HCT116 (cell line): ENCODE results near the gene ADA. TPM values are rescaled to one million over a fixed set of nuclear protein-coding genes. Genes with fewer than 3 reads are reported as not detected.
A peak's percentile ranks its signal among the peaks of the same experiment; 100 is the strongest.

Experiments
- ATAC-seq: fragments of 200-7000 bp; cut with Tn5 transposase; 2 replicates; pipeline ENCODE4 v1.9.1; 2020; ENCODE audit warnings: mild to moderate bottlenecking, moderate library complexity
- BruUV-seq: library from RNA; stranded (reverse); fragments of 400-500 nt; replicated peaks from 2 replicates; lab custom pipeline; 2021; lab: Mats Ljungman, UMichigan
- CTCF ChIA-PET: fragments of 300-600 bp; sonication (Branson Sonifier 250); formaldehyde crosslinking; loops from one replicate; lab custom pipeline; 2021; ENCODE audit warnings: antibody characterized with exemption; lab: Charles Lee
- POLR2A ChIA-PET: fragments of 300-600, 350-600 bp; sonication (Branson Sonifier 250); formaldehyde crosslinking; loops from one replicate; lab custom pipeline; 2021; ENCODE audit warnings: antibody characterized with exemption; lab: Charles Lee
- RAD21 ChIA-PET, 2 experiments: fragments of 300-600 bp; sonication (Branson Sonifier 250); formaldehyde crosslinking; loops; one replicate each; lab custom pipeline; 2023; ENCODE audit warnings: low total read pairs in 2 of 2; ENCODE audit not compliant: uncharacterized antibody in 2 of 2, unreplicated experiment in 2 of 2, low non-redundant PET in 1 of 2; lab: Charles Lee
- DNase-seq: peaks from one replicate; pipeline ENCODE4 v3.0.0-alpha.2; 2010; ENCODE audit warnings: low read depth, low spot score
- H2AFZ ChIP-seq: fragments of 200-600 bp; shearing (Covaris generic), sonication (generic); 2 replicates; pipeline ENCODE4 v1.6.1; 2017; ENCODE audit warnings: low read depth, mixed run types, mixed read lengths, antibody characterized with exemption, low read length; ENCODE audit not compliant: poor library complexity, severe bottlenecking
- H3K27ac ChIP-seq: 2 replicates; pipeline ENCODE4 v1.5.1; 2012; ENCODE audit warnings: low read depth, low read length
- H3K27me3 ChIP-seq: fragments of 200-600 bp; sonication (generic); 2 replicates; pipeline ENCODE4 v1.6.1; 2016; ENCODE audit warnings: mixed run types, low read length, mixed read lengths; ENCODE audit not compliant: insufficient read depth
- H3K36me3 ChIP-seq, 2 experiments: fragments of 200-500 bp in 1 of 2; fragments of 200-600 bp in 1 of 2; sonication (Bioruptor generic) in 1 of 2; sonication (generic) in 1 of 2; 2 replicates each; pipeline versions ENCODE4 v1.5.1 to v1.6.1; 2014 to 2016; ENCODE audit warnings: low read length in 2 of 2, inconsistent platforms in 1 of 2, mixed read lengths in 1 of 2, mixed run types in 1 of 2; ENCODE audit not compliant: insufficient read depth in 2 of 2, control insufficient read depth in 1 of 2
- H3K4me1 ChIP-seq, 2 experiments: fragments of 200-600 bp in 1 of 2; sonication (generic) in 1 of 2; 2 replicates each; pipeline versions ENCODE4 v1.5.1 to v1.6.1; 2012 to 2017; ENCODE audit warnings: low read length in 2 of 2, inconsistent platforms in 1 of 2, mild to moderate bottlenecking in 1 of 2, mixed read lengths in 1 of 2, mixed run types in 1 of 2, moderate library complexity in 1 of 2; ENCODE audit not compliant: insufficient read depth in 2 of 2, control insufficient read depth in 1 of 2
- H3K4me2 ChIP-seq: fragments of 200-600 bp; sonication (generic); 2 replicates; pipeline ENCODE4 v1.6.1; 2017; ENCODE audit warnings: mixed run types, low read length, mixed read lengths
- H3K4me3 ChIP-seq, 2 experiments: fragments of 200-600 bp in 1 of 2; sonication (generic) in 1 of 2; replicated peaks in 1 of 2; 2 replicates each; pipeline ENCODE4 v1.5.1; 2011 to 2016; ENCODE audit warnings: low read length in 2 of 2, control low read depth in 1 of 2, low read depth in 1 of 2, mild to moderate bottlenecking in 1 of 2, mixed read lengths in 1 of 2, mixed run types in 1 of 2
- H3K79me2 ChIP-seq: fragments of 200-600 bp; sonication (generic); 2 replicates; pipeline ENCODE4 v1.6.1; 2017; ENCODE audit warnings: mild to moderate bottlenecking, mixed run types, low read length, moderate library complexity, mixed read lengths; ENCODE audit not compliant: insufficient read depth
- H3K9ac ChIP-seq: fragments of 200-600 bp; sonication (generic); 2 replicates; pipeline ENCODE4 v1.6.1; 2016; ENCODE audit warnings: low read length, mixed read lengths
- H3K9me2 ChIP-seq: fragments of 200-600 bp; sonication (generic), shearing (Covaris generic); 2 replicates; pipeline ENCODE4 v1.6.1; 2017; ENCODE audit warnings: mixed run types, mild to moderate bottlenecking, moderate library complexity; ENCODE audit not compliant: insufficient read depth
- H3K9me3 ChIP-seq, 2 experiments: fragments of 200-500 bp in 1 of 2; fragments of 200-600 bp in 1 of 2; sonication (Bioruptor generic) in 1 of 2; sonication (generic) in 1 of 2; 2 replicates each; pipeline ENCODE4 v1.6.1; 2014 to 2017; ENCODE audit warnings: low read length in 2 of 2, mixed read lengths in 2 of 2, inconsistent platforms in 1 of 2, low read depth in 1 of 2, mild to moderate bottlenecking in 1 of 2, mixed run types in 1 of 2, moderate library complexity in 1 of 2; ENCODE audit not compliant: control insufficient read depth in 1 of 2, insufficient read depth in 1 of 2
- H4K20me1 ChIP-seq: fragments of 200-600 bp; sonication (generic), shearing (Covaris generic); 2 replicates; pipeline ENCODE4 v1.6.1; 2017; ENCODE audit warnings: mixed run types, mild to moderate bottlenecking, moderate library complexity; ENCODE audit not compliant: insufficient read depth
- CBX3 ChIP-seq: IDR thresholded peaks from 2 replicates; pipeline ENCODE4 v1.6.1; 2012; ENCODE audit warnings: low read depth
- CTCF ChIP-seq, 3 experiments: fragments of 200-600 bp in 1 of 3; sonication (generic) in 1 of 3; IDR thresholded peaks in 2 of 3; conservative IDR thresholded peaks in 1 of 3; 2 replicates each; pipeline ENCODE4 v1.5.1; 2012 to 2017; ENCODE audit warnings: low read depth in 2 of 3, low read length in 2 of 3, antibody characterized with exemption in 1 of 3, borderline replicate concordance in 1 of 3, control low read depth in 1 of 3, mild to moderate bottlenecking in 1 of 3, mixed read lengths in 1 of 3, mixed run types in 1 of 3, moderate library complexity in 1 of 3; ENCODE audit not compliant: insufficient read depth in 1 of 3
- ELF1 ChIP-seq: IDR thresholded peaks from 2 replicates; pipeline ENCODE4 v1.6.1; 2012; ENCODE audit warnings: low read depth, borderline replicate concordance
- FOSL1 ChIP-seq: IDR thresholded peaks from 2 replicates; pipeline ENCODE4 v1.6.1; 2012; ENCODE audit warnings: low read depth
- JUND ChIP-seq: IDR thresholded peaks from 2 replicates; pipeline ENCODE4 v1.6.1; 2012
- POLR2A ChIP-seq: IDR thresholded peaks from 2 replicates; pipeline ENCODE4 v1.7.0; 2011; ENCODE audit warnings: borderline replicate concordance; ENCODE audit not compliant: insufficient read depth, insufficient read length; ENCODE audit errors: extremely low read depth
- POLR2AphosphoS5 ChIP-seq: IDR thresholded peaks from 2 replicates; pipeline ENCODE4 v1.6.1; 2011; ENCODE audit warnings: mild to moderate bottlenecking, low read depth, low read length, moderate library complexity
- RAD21 ChIP-seq: IDR thresholded peaks from 2 replicates; pipeline ENCODE4 v1.6.1; 2012; ENCODE audit warnings: low read depth, mild to moderate bottlenecking
- SP1 ChIP-seq: IDR thresholded peaks from 2 replicates; pipeline ENCODE4 v1.6.1; 2012; ENCODE audit warnings: low read depth
- SRF ChIP-seq: IDR thresholded peaks from 2 replicates; pipeline ENCODE4 v1.6.1; 2012; ENCODE audit warnings: low read depth
- TCF7L2 ChIP-seq: IDR thresholded peaks from 2 replicates; pipeline ENCODE4 v1.7.0; 2011; ENCODE audit warnings: borderline replicate concordance, inconsistent platforms; ENCODE audit not compliant: insufficient read depth, insufficient read length; ENCODE audit errors: extremely low read depth
- ZBTB33 ChIP-seq: IDR thresholded peaks from 2 replicates; pipeline ENCODE4 v1.6.1; 2011; ENCODE audit warnings: mild to moderate bottlenecking, low read length, moderate library complexity; ENCODE audit not compliant: insufficient replicate concordance; ENCODE audit errors: extremely low read depth
- ZFX ChIP-seq: fragments of 450-650 bp; IDR thresholded peaks from 2 replicates; pipeline ENCODE4 v1.6.1; 2017
- intact Hi-C: fragments of 100-400 bp; cut with micrococcal nuclease; formaldehyde crosslinking; loops from 2 replicates; pipeline ENCODE4 v1.10.0; 2022
- total RNA-seq: library from RNA; stranded (reverse); gene quantifications from one replicate; pipeline ENCODE4 v1.2.1, GENCODE V29; 2021; ENCODE audit not compliant: unreplicated experiment
- TF ChIP-seq, protein P1 (sequence below): IDR thresholded peaks from 2 replicates; pipeline ENCODE4 v1.6.1; 2012
- TF ChIP-seq, protein P2 (sequence below): IDR thresholded peaks from 2 replicates; pipeline ENCODE4 v1.6.1; 2012

Gene ADA
- total RNA-seq, 1 experiment from 2014 or later = 25.9 TPM

DNA sequence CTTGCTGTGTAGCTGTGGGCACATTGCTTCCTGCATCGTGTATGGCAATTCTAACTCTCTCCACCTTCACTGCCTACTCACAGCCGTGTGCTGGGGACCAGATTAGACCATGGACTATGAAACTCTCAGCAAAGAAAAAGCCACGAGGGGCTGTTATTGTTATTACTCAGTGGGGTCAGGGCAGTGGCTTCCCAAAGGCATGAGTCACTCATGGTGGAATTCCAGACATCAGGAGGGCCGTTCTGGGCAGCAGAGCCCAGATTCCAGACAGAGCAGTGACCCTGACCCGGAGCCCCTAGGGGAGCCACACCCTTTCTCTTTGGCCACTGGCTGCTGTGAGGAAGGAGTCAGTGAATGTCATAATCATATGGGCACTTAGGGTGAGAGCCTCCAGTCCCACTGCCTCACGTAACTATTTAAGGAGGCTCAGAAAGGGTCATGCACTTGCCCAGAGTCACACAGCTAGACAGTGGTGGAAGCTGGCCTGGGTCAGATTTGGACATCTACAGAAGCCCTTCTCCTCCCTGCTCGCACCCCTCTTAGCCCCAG, 41.5 kb upstream of the ADA start (continued):
- TF ChIP-seq ZBTB33 (peak; percentile 54), ZFX (no peak), ELF1 (no peak), SRF (no peak)

GRCh38 chr20:44691424-44692423, 40.2 kb upstream of the ADA start:
- intact Hi-C loops = no loop called here
- Histone ChIP-seq H3K9ac (no peak overlapping the region), H3K4me1 (peaks cover 18 to 19% of the 10 kb centered on the region in 2 experiments), H3K27me3 (0 out of 2 replicates have a peak, but pooled peaks cover 4% of the 10 kb centered on the region), H4K20me1 (no peaks in the 10 kb centered on the region), H3K4me3 (no peak overlapping the region), H3K4me2 (peak overlapping the region; percentile 59; the same call in 1 of the 2 replicates), H3K27ac (no peak overlapping the region), H3K79me2 (no peaks in the 10 kb centered on the region), H3K9me2 (no peaks in the 10 kb centered on the region), H3K36me3 (no peaks in the 10 kb centered on the region), H3K9me3 (peaks cover 0 to 5% of the 10 kb centered on the region in 2 experiments; a peak in 1 of 4 replicates), H2AFZ (no peak overlapping the region)
- CTCF ChIA-PET = interaction anchor here (0.7 to 1.5 kb wide), 2 partner anchors 8 to 42 kb away, joined by 3 to 6 read pairs; no protein-coding TSS in a partner anchor
- POLR2A ChIA-PET = no interaction called here
- RAD21 ChIA-PET = no interaction called here
- ATAC-seq (no peak), DNase-seq (no peak)
- TF ChIP-seq ZFX (no peak), ELF1 (no peak), RAD21 (no peak), CBX3 (no peak), CTCF (IDR thresholded peaks at IDR 0.05 in 2 of 3, conservative IDR thresholded peaks at IDR 0.05 in 1 of 3; ENCODE audit: borderline replicate concordance in 1 of 3, insufficient read depth in 1 of 3, low read depth in 2 of 3, low read length in 2 of 3) (no peak), JUND (no peak), TCF7L2 (no peak), SRF (no peak), FOSL1 (no peak), POLR2AphosphoS5 (no peak), POLR2A (no peak), SP1 (no peak), ZBTB33 (no peak)
- TF ChIP-seq, protein P1, sequence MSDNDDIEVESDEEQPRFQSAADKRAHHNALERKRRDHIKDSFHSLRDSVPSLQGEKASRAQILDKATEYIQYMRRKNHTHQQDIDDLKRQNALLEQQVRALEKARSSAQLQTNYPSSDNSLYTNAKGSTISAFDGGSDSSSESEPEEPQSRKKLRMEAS = no peak
- TF ChIP-seq, protein P2, sequence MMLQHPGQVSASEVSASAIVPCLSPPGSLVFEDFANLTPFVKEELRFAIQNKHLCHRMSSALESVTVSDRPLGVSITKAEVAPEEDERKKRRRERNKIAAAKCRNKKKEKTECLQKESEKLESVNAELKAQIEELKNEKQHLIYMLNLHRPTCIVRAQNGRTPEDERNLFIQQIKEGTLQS = no peak
- BruUV-seq = no TSS peak
